Activated CD4-positive, alpha-beta memory T cell treated with anti-CD3 and anti-CD28 coated beads, Interleukin-2, amount 10 ng/mL, durations not matched to agents 7 days and 5 days (primary cell): ENCODE measurements around the gene ASCC2. TPM values are rescaled to one million over a fixed set of nuclear protein-coding genes. Genes with fewer than 3 reads are reported as not detected.

Experiments
- CTCF ChIA-PET: fragments of 350-600 bp; sonication (Branson Sonifier 250); formaldehyde crosslinking; loops from one replicate; lab custom pipeline; 2021; ENCODE audit warnings: antibody characterized with exemption, inconsistent platforms; lab: Charles Lee
- POLR2A ChIA-PET: fragments of 350-600 bp; sonication (Branson Sonifier 250); formaldehyde crosslinking; loops from one replicate; lab custom pipeline; 2021; ENCODE audit warnings: antibody characterized with exemption; lab: Charles Lee
- DNase-seq: peaks from one replicate; pipeline ENCODE4 v3.0.0-alpha.2; 2020
- H3K27ac Mint-ChIP-seq: one replicate; pipeline ENCODE4 v1.8.0; 2021; ENCODE audit warnings: mild to moderate bottlenecking, mixed read lengths
- H3K27me3 Mint-ChIP-seq: one replicate; pipeline ENCODE4 v1.8.0; 2021; ENCODE audit warnings: mixed read lengths
- H3K36me3 Mint-ChIP-seq: one replicate; pipeline ENCODE4 v1.8.0; 2021; ENCODE audit warnings: low read depth, mixed read lengths
- H3K4me1 Mint-ChIP-seq: one replicate; pipeline ENCODE4 v1.8.0; 2021; ENCODE audit warnings: mixed read lengths
- H3K4me3 Mint-ChIP-seq: one replicate; pipeline ENCODE4 v1.8.0; 2021; ENCODE audit warnings: mild to moderate bottlenecking, mixed read lengths
- H3K9me3 Mint-ChIP-seq: one replicate; pipeline ENCODE4 v1.8.0; 2021; ENCODE audit warnings: mixed read lengths
- total RNA-seq, 2 experiments: library from RNA; stranded (reverse); gene quantifications; one replicate each; pipeline ENCODE4 v1.2.3, GENCODE V29; 2021

ASCC2 gene
- total RNA-seq, 2 experiments from 2014 or later = 76.5 to 81.0 TPM

- H3K27ac Mint-ChIP-seq = no peak overlapping the region
- no peaks in the 10 kb centered on the region for H3K27me3 Mint-ChIP-seq
- H3K36me3 Mint-ChIP-seq = peaks cover 46% of the 10 kb centered on the region
- H3K9me3 Mint-ChIP-seq = no peaks in the 10 kb centered on the region
- ChIA-PET POLR2A (interaction anchor here (0.7 to 1.1 kb wide), 4 partner anchors 26 to 86 kb away, joined by 3 to 4 read pairs (median 3); partner anchors contain the start of genes ASCC2, UQCR10 and ZMAT5), CTCF (interaction anchor here (1.6 kb wide), 1 partner anchor 210 kb away, joined by 5 read pairs; no protein-coding TSS in a partner anchor)
- no peak overlapping the region for H3K4me3 Mint-ChIP-seq
- DNase-seq = no peak
- H3K4me1 Mint-ChIP-seq = peaks cover 30% of the 10 kb centered on the region
These were observed 42.4 kb downstream of the ASCC2 start for GRCh38 chr22:29795663-29796062.

- DNase-seq = no peak
- no peaks in the 10 kb centered on the region for H3K27me3 Mint-ChIP-seq
- H3K36me3 Mint-ChIP-seq = peaks cover 53% of the 10 kb centered on the region
- no peaks in the 10 kb centered on the region for H3K9me3 Mint-ChIP-seq
- ChIA-PET CTCF (no interaction called here), POLR2A (no interaction called here)
- peaks cover 18% of the 10 kb centered on the region for H3K4me1 Mint-ChIP-seq
- H3K27ac Mint-ChIP-seq = no peak overlapping the region
- H3K4me3 Mint-ChIP-seq = no peak overlapping the region
These were observed 44.7 kb downstream of the ASCC2 start for GRCh38 chr22:29793396-29793795.

- DNase-seq = no peak
- ChIA-PET CTCF (no interaction called here), POLR2A (interaction anchor here (1.4 kb wide), 1 partner anchor 17 kb away, joined by 3 read pairs; no protein-coding TSS in a partner anchor)
- Mint-ChIP-seq H3K27ac (no peak overlapping the region), H3K36me3 (peaks cover 51% of the 10 kb centered on the region), H3K4me3 (no peak overlapping the region), H3K9me3 (no peaks in the 10 kb centered on the region), H3K27me3 (no peaks in the 10 kb centered on the region), H3K4me1 (no peaks in the 10 kb centered on the region)
These were observed 48.0 kb downstream of the ASCC2 start for GRCh38 chr22:29790061-29790460.

GRCh38 chr22:29788339-29789279, 49.5 kb downstream of the ASCC2 start:
- Mint-ChIP-seq H3K4me3 (no peak overlapping the region), H3K27ac (peak overlapping the region; percentile 6), H3K27me3 (no peaks in the 10 kb centered on the region), H3K4me1 (no peaks in the 10 kb centered on the region), H3K36me3 (peaks cover 51% of the 10 kb centered on the region), H3K9me3 (no peaks in the 10 kb centered on the region)
- CTCF ChIA-PET = no interaction called here
- POLR2A ChIA-PET = no interaction called here
- no peak for DNase-seq

- Mint-ChIP-seq H3K27me3 (no peaks in the 10 kb centered on the region), H3K36me3 (peaks cover 41% of the 10 kb centered on the region), H3K4me1 (no peaks in the 10 kb centered on the region), H3K4me3 (no peak overlapping the region), H3K9me3 (no peaks in the 10 kb centered on the region), H3K27ac (no peak overlapping the region)
- no peak for DNase-seq
- ChIA-PET POLR2A (no interaction called here), CTCF (no interaction called here)
These were observed 50.6 kb downstream of the ASCC2 start for GRCh38 chr22:29787371-29787980.

- no peak overlapping the region for H3K27ac Mint-ChIP-seq
- no peaks in the 10 kb centered on the region for H3K27me3 Mint-ChIP-seq
- ChIA-PET POLR2A (no interaction called here), CTCF (no interaction called here)
- DNase-seq = no peak
- H3K4me3 Mint-ChIP-seq = no peak overlapping the region
- no peaks in the 10 kb centered on the region for H3K4me1 Mint-ChIP-seq
- H3K36me3 Mint-ChIP-seq = peaks cover 33% of the 10 kb centered on the region
- no peaks in the 10 kb centered on the region for H3K9me3 Mint-ChIP-seq
These were observed 52.0 kb downstream of the ASCC2 start for GRCh38 chr22:29786031-29786430.

- H3K4me1 Mint-ChIP-seq = no peaks in the 10 kb centered on the region
- no peak for DNase-seq
- ChIA-PET CTCF (interaction anchor here (0.6 kb wide), 1 partner anchor 229 kb away, joined by 3 read pairs; no protein-coding TSS in a partner anchor), POLR2A (no interaction called here)
- no peaks in the 10 kb centered on the region for H3K27me3 Mint-ChIP-seq
- peaks cover 21% of the 10 kb centered on the region for H3K36me3 Mint-ChIP-seq
- no peak overlapping the region for H3K4me3 Mint-ChIP-seq
- H3K27ac Mint-ChIP-seq = no peak overlapping the region
- H3K9me3 Mint-ChIP-seq = no peaks in the 10 kb centered on the region
These were observed 53.4 kb downstream of the ASCC2 start for GRCh38 chr22:29784451-29785361.

- H3K4me1 Mint-ChIP-seq = no peaks in the 10 kb centered on the region
- ChIA-PET POLR2A (no interaction called here), CTCF (no interaction called here)
- H3K27ac Mint-ChIP-seq = no peak overlapping the region
- H3K27me3 Mint-ChIP-seq = no peaks in the 10 kb centered on the region
- no peak overlapping the region for H3K4me3 Mint-ChIP-seq
- H3K36me3 Mint-ChIP-seq = peaks cover under 1% of the 10 kb centered on the region
- H3K9me3 Mint-ChIP-seq = no peaks in the 10 kb centered on the region
- DNase-seq = no peak
These were observed 55.8 kb downstream of the ASCC2 start for GRCh38 chr22:29782061-29782845.

GRCh38 chr22:29780748-29781676, 57.1 kb downstream of the ASCC2 start:
- DNase-seq = no peak
- H3K27me3 Mint-ChIP-seq = no peaks in the 10 kb centered on the region
- POLR2A ChIA-PET = no interaction called here
- H3K36me3 Mint-ChIP-seq = no peaks in the 10 kb centered on the region
- H3K27ac Mint-ChIP-seq = no peak overlapping the region
- H3K4me1 Mint-ChIP-seq = no peaks in the 10 kb centered on the region
- CTCF ChIA-PET = interaction anchor here (0.6 kb wide), 1 partner anchor 156 kb away, joined by 3 read pairs; no protein-coding TSS in a partner anchor
- no peaks in the 10 kb centered on the region for H3K9me3 Mint-ChIP-seq
- no peak overlapping the region for H3K4me3 Mint-ChIP-seq

- ChIA-PET CTCF (interaction anchor here (0.8 kb wide), 1 partner anchor 225 kb away, joined by 3 read pairs; no protein-coding TSS in a partner anchor), POLR2A (no interaction called here)
- Mint-ChIP-seq H3K9me3 (no peaks in the 10 kb centered on the region), H3K27ac (no peak overlapping the region), H3K4me3 (no peak overlapping the region), H3K27me3 (no peaks in the 10 kb centered on the region), H3K4me1 (no peaks in the 10 kb centered on the region), H3K36me3 (no peaks in the 10 kb centered on the region)
- no peak for DNase-seq
These were observed 57.9 kb downstream of the ASCC2 start for GRCh38 chr22:29780220-29780619.

GRCh38 chr22:29773233-29773632, 64.8 kb downstream of the ASCC2 start:
- no peak overlapping the region for H3K4me3 Mint-ChIP-seq
- ChIA-PET CTCF (interaction anchor here (0.7 kb wide), 1 partner anchor 336 kb away, joined by 3 read pairs; no protein-coding TSS in a partner anchor), POLR2A (interaction anchor here (1.1 kb wide), 1 partner anchor 17 kb away, joined by 3 read pairs; no protein-coding TSS in a partner anchor)
- H3K9me3 Mint-ChIP-seq = no peaks in the 10 kb centered on the region
- H3K27me3 Mint-ChIP-seq = no peaks in the 10 kb centered on the region
- DNase-seq = no peak
- H3K27ac Mint-ChIP-seq = no peak overlapping the region
- peaks cover 22% of the 10 kb centered on the region for H3K36me3 Mint-ChIP-seq
- H3K4me1 Mint-ChIP-seq = peaks cover 11% of the 10 kb centered on the region
